HEK293T (cell line): ENCODE results near the gene DLG2.

Experiments
- CTCF ChIA-PET: fragments of 350-600 bp; formaldehyde crosslinking; extraction: SDS; loops from one replicate; lab custom pipeline; 2021; ENCODE audit warnings: antibody characterized with exemption, inconsistent platforms; lab: Yijun Ruan, JAX
- POLR2A ChIA-PET: fragments of 350-600 bp; formaldehyde crosslinking; extraction: SDS; loops from one replicate; lab custom pipeline; 2020; ENCODE audit warnings: antibody characterized with exemption, inconsistent platforms; lab: Yijun Ruan, JAX
- DNase-seq: peaks from one replicate; pipeline ENCODE4 v3.0.0; 2012; ENCODE audit warnings: mixed read lengths; ENCODE audit errors: extremely low spot score
- ARNT ChIP-seq: fragments of 450-650 bp; IDR thresholded peaks from 2 replicates; pipeline ENCODE4 v1.6.1; 2017; ENCODE audit warnings: mild to moderate bottlenecking
- BHLHE40 ChIP-seq: fragments of 450-650 bp; IDR thresholded peaks from 2 replicates; pipeline ENCODE4 v1.6.1; 2016; ENCODE audit warnings: mild to moderate bottlenecking, moderate library complexity, borderline replicate concordance
- CTBP1 ChIP-seq: fragments of 450-650 bp; IDR thresholded peaks from 2 replicates; pipeline ENCODE4 v1.6.1; 2016; ENCODE audit warnings: borderline replicate concordance
- ELF4 ChIP-seq: fragments of 450-650 bp; IDR thresholded peaks from 2 replicates; pipeline ENCODE4 v1.6.1; 2017; ENCODE audit warnings: antibody characterized with exemption
- FOXA1 ChIP-seq: fragments of 450-650 bp; IDR thresholded peaks from 2 replicates; pipeline ENCODE4 v1.6.1; 2016; ENCODE audit warnings: mild to moderate bottlenecking
- FOXK2 ChIP-seq: fragments of 450-650 bp; IDR thresholded peaks from 2 replicates; pipeline ENCODE4 v1.6.1; 2016; ENCODE audit warnings: mild to moderate bottlenecking
- FOXM1 ChIP-seq: fragments of 450-650 bp; IDR thresholded peaks from 2 replicates; pipeline ENCODE4 v1.6.1; 2017; ENCODE audit warnings: mild to moderate bottlenecking, borderline replicate concordance
- HDGF ChIP-seq: fragments of 450-650 bp; IDR thresholded peaks from 2 replicates; pipeline ENCODE4 v1.6.1; 2017; ENCODE audit warnings: antibody characterized with exemption, borderline replicate concordance
- L3MBTL2 ChIP-seq: fragments of 450-650 bp; conservative IDR thresholded peaks from 2 replicates; pipeline ENCODE4 v1.6.1; 2016; ENCODE audit warnings: mild to moderate bottlenecking
- LEF1 ChIP-seq: fragments of 450-650 bp; IDR thresholded peaks from 2 replicates; pipeline ENCODE4 v1.6.1; 2017; ENCODE audit warnings: mild to moderate bottlenecking, borderline replicate concordance
- NFRKB ChIP-seq: fragments of 450-650 bp; IDR thresholded peaks from 2 replicates; pipeline ENCODE4 v1.6.1; 2016; ENCODE audit warnings: mild to moderate bottlenecking, moderate library complexity
- SP1 ChIP-seq: fragments of 450-650 bp; IDR thresholded peaks from 2 replicates; pipeline ENCODE4 v1.6.1; 2017
- SUZ12 ChIP-seq: fragments of 450-650 bp; IDR thresholded peaks from 2 replicates; pipeline ENCODE4 v1.6.1; 2016; ENCODE audit warnings: mild to moderate bottlenecking
- TARDBP ChIP-seq: fragments of 450-650 bp; IDR thresholded peaks from 2 replicates; pipeline ENCODE4 v1.6.1; 2016
- ZNF384 ChIP-seq: fragments of 450-650 bp; IDR thresholded peaks from 2 replicates; pipeline ENCODE4 v1.6.1; 2016
- TF ChIP-seq, protein P1 (sequence below): fragments of 450-650 bp; IDR thresholded peaks from 2 replicates; pipeline ENCODE4 v1.6.1; 2016

The DLG2 gene

DNA sequence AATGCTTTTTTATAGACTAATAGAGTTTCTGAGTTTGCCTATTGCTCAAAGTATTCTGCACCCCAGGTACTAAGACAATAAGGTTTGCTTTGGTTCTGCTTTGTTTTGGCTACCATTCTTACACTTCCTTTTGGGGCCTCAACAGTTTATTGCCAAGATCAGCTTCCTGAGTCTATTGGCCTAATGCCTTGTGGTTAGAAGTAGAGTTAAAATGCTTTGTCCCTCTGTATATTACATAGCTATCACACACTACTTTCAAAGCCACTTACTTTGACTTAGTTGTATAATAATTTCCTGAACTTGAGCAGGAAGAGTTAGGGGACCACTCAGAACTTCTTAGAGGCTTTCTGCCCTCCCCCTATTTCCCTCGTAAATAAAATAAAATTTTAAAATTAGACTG, 96.5 kb downstream of the DLG2 start:
- CTCF ChIA-PET = no interaction called here
- no peak for DNase-seq
- TF ChIP-seq FOXM1 (no peak), SP1 (no peak), NFRKB (no peak), ELF4 (no peak), TARDBP (no peak), FOXK2 (no peak), BHLHE40 (no peak), HDGF (no peak), CTBP1 (no peak), SUZ12 (no peak)
- POLR2A ChIA-PET = no interaction called here

DNA sequence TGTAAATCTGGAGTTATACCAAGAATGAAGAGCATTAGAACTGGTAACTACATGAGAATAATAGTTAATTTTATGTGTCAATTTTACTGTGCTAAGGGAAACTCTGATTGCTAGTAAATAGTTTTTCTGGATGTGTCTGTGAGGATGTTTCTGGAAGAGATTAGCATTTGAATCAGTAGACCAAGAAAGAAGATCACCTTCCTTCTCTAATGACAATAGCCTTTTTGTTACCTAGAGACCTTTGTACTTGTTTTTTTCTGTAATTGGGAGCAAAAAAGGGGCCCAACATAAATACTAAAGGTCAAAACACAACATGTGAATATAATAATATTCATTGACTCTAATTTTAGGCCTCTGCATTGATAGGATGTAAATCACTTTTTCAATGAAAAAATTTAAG, 100.6 kb downstream of the DLG2 start:
- ChIA-PET POLR2A (no interaction called here), CTCF (no interaction called here)
- DNase-seq = no peak
- TF ChIP-seq ELF4 (no peak), FOXM1 (no peak), TARDBP (no peak), BHLHE40 (no peak), ARNT (no peak), NFRKB (no peak), FOXA1 (no peak), ZNF384 (no peak), SP1 (no peak), LEF1 (no peak), FOXK2 (no peak), SUZ12 (no peak), HDGF (no peak), CTBP1 (no peak)

DNA sequence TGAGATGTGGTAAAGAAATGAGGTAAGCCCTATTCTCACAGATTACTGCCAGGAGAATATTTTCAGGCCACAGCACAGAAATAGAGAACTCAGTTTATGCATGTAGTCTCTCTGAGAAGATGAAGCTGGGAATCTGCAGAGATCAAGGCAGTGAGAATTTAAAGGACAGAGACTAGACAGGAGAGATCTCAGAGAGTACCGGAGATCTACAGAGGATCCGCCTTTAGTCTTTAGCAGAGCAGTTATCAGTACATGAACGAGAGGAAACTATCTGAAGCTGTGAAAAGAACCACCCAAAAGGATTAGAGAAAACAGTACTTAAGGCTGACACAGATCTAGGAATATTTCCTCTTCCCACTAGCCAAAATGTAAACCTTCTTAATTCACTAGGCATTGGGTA, 101.5 kb downstream of the DLG2 start:
- POLR2A ChIA-PET = no interaction called here
- TF ChIP-seq HDGF (no peak), ZNF384 (no peak), TARDBP (no peak), L3MBTL2 (no peak), FOXK2 (no peak), FOXM1 (no peak), SUZ12 (no peak), CTBP1 (no peak), ARNT (no peak), LEF1 (no peak), SP1 (no peak), BHLHE40 (no peak), NFRKB (no peak), ELF4 (no peak), FOXA1 (no peak)
- TF ChIP-seq, protein P1, sequence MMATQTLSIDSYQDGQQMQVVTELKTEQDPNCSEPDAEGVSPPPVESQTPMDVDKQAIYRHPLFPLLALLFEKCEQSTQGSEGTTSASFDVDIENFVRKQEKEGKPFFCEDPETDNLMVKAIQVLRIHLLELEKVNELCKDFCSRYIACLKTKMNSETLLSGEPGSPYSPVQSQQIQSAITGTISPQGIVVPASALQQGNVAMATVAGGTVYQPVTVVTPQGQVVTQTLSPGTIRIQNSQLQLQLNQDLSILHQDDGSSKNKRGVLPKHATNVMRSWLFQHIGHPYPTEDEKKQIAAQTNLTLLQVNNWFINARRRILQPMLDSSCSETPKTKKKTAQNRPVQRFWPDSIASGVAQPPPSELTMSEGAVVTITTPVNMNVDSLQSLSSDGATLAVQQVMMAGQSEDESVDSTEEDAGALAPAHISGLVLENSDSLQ = no peak
- CTCF ChIA-PET = no interaction called here
- no peak for DNase-seq

DNA sequence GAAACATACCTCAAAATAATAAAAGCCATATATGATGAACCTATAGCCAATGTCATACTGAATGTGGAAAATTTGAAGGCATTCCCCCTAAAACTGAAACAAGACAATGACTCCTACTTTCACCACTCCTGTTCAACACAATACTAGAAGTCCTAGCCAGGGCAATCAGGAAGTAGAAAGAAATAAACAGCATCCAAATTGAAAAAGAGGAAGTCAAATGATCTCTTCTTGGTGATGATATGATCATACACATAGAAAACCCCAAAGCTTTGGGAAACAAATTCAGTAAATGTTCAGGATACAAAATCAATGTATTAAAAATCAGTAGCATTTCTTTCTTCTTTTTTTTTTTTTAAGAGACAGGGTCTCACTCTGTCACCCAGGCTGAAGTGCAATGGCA, 109.9 kb downstream of the DLG2 start:
- no peak for TF ChIP-seq CTBP1
- TF ChIP-seq ELF4 = no peak
- no peak for TF ChIP-seq L3MBTL2
- no peak for TF ChIP-seq LEF1
- TF ChIP-seq BHLHE40 = no peak
- DNase-seq = no peak
- POLR2A ChIA-PET = no interaction called here
- CTCF ChIA-PET = no interaction called here

DNA sequence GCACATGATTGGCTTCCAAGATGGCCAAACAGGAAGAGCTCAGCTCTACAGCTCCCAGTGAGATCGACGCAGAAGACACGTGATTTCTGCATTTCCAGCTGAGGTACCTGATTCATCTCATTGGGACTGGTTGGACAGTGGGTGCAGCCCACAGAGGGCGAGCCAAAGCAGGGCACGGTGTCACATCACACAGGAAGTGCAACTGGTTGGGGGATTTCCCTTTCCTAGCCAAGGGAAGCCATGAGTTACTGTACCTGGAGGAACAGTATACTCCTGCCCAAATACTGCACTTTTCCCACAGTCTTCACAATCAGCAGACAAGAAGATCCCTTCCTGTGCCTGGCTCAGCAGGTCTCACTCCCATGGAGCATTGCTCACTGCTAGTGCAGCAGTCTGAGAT, 131.2 kb downstream of the DLG2 start:
- TF ChIP-seq ELF4 = no peak
- no peak for TF ChIP-seq FOXA1
- CTCF ChIA-PET = interaction anchor here (0.5 kb wide), 1 partner anchor 17 kb away, joined by 4 read pairs; no protein-coding TSS in a partner anchor
- DNase-seq = no peak
- POLR2A ChIA-PET = no interaction called here

DNA sequence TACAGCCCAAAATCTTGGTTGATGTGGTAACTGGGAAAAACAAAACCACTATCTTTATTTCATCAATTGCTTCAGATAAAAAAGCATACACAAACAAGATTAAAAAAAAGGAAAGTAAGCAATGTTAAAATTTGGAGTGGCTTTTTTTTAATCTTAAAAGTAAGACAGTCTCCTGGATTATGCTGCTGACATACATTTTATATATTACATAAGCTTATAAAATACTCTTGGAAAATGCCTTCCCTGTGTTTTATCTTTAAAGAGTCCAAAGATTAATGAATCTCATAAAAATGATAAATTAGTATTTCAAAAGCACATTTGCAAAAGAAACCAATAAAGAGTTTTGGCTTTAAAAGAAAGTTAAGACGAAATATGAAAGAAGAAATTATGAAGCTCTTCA, 132.7 kb downstream of the DLG2 start:
- POLR2A ChIA-PET = no interaction called here
- CTCF ChIA-PET = no interaction called here
- TF ChIP-seq TARDBP (no peak), HDGF (no peak), SUZ12 (no peak), ZNF384 (no peak), FOXK2 (no peak), LEF1 (no peak), ARNT (no peak), BHLHE40 (no peak), CTBP1 (no peak), ELF4 (no peak), FOXM1 (no peak), NFRKB (no peak)
- DNase-seq = no peak

DNA sequence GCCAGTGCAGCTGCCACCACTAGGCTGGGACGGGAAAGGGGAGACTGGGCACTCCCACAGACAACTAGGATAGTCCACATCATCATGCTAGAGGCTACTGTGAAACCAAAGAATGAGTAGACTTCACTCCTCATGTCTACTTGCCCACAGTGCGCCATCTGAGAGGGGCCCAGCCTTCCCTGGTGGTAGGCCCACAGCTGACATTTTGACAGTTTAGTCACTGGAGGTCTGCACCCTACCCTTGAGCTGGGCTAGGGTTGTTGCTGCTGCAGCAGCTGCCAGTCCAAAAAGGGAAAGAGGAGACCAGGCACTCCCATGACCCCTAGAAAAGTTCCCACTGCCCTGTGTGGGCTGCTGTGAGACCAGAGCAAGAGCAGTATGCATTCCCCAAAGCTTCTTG, 141.2 kb downstream of the DLG2 start:
- TF ChIP-seq CTBP1 (no peak), L3MBTL2 (no peak), SP1 (no peak), BHLHE40 (no peak), FOXM1 (no peak), FOXA1 (no peak), ZNF384 (no peak), SUZ12 (no peak), ELF4 (no peak), TARDBP (no peak)
- TF ChIP-seq, protein P1 = no peak
- ChIA-PET POLR2A (no interaction called here), CTCF (interaction anchor here (0.5 kb wide), 1 partner anchor 716 kb away, joined by 3 read pairs; no protein-coding TSS in a partner anchor)
- no peak for DNase-seq
